CD4-positive, alpha-beta T cell (primary cell): ENCODE data around the gene NTM. TPM values are rescaled to one million over a fixed set of nuclear protein-coding genes. Genes with fewer than 3 reads are reported as not detected.

ENCODE experiments used
- ATAC-seq: fragments of 200-7000 bp; cut with Tn5 transposase; one replicate; pipeline ENCODE4 v1.10.0; 2022; ENCODE audit warnings: mild to moderate bottlenecking; ENCODE audit not compliant: poor library complexity
- CTCF ChIA-PET: fragments of 350-600 bp; sonication (Branson Sonifier 250); formaldehyde crosslinking; loops from one replicate; lab custom pipeline; 2021; ENCODE audit warnings: antibody characterized with exemption, inconsistent platforms; lab: Charles Lee
- POLR2A ChIA-PET: fragments of 350-600 bp; sonication (Branson Sonifier 250); formaldehyde crosslinking; loops from one replicate; lab custom pipeline; 2021; ENCODE audit warnings: antibody characterized with exemption, inconsistent platforms; lab: Charles Lee
- DNase-seq, 14 experiments: peaks; one replicate each; pipeline ENCODE4 v3.0.0-alpha.2; 2013 to 2020; ENCODE audit warnings: mixed read lengths in 2 of 14
- H3K27ac ChIP-seq, 2 donors: one replicate each; pipeline versions ENCODE4 v1.5.1 to v1.7.0; 2013; ENCODE audit warnings: low read length in 2 of 2, low read depth in 1 of 2, mild to moderate bottlenecking in 1 of 2
- H3K27me3 ChIP-seq, 2 experiments: 1 replicate in 1 of 2; 2 replicates in 1 of 2; pipeline versions ENCODE4 v1.6.1 to v1.7.0; 2013; ENCODE audit warnings: low read length in 2 of 2, control low read depth in 1 of 2, mild to moderate bottlenecking in 1 of 2, moderate library complexity in 1 of 2; ENCODE audit not compliant: insufficient read depth in 2 of 2, control insufficient read depth in 1 of 2
- H3K36me3 ChIP-seq: one replicate; pipeline ENCODE4 v1.6.1; 2013; ENCODE audit warnings: low read length, control low read depth; ENCODE audit not compliant: insufficient read depth
- H3K4me1 ChIP-seq: one replicate; pipeline ENCODE4 v1.6.1; 2013; ENCODE audit warnings: low read length, control low read depth; ENCODE audit not compliant: insufficient read depth
- H3K4me3 ChIP-seq: one replicate; pipeline ENCODE4 v1.5.1; 2013; ENCODE audit warnings: mild to moderate bottlenecking, low read length, moderate library complexity
- H3K9me3 ChIP-seq, 2 experiments: 1 replicate in 1 of 2; 2 replicates in 1 of 2; pipeline versions ENCODE4 v1.6.1 to v1.7.0; 2013; ENCODE audit warnings: low read length in 2 of 2, mild to moderate bottlenecking in 2 of 2, control low read depth in 1 of 2, moderate library complexity in 1 of 2; ENCODE audit not compliant: control insufficient read depth in 1 of 2, insufficient read depth in 1 of 2
- H3K27ac Mint-ChIP-seq: one replicate; pipeline ENCODE4 v1.8.0; 2020; ENCODE audit warnings: mixed read lengths
- H3K27me3 Mint-ChIP-seq: one replicate; pipeline ENCODE4 v1.8.0; 2021; ENCODE audit warnings: mixed read lengths
- H3K36me3 Mint-ChIP-seq: one replicate; pipeline ENCODE4 v1.8.0; 2021; ENCODE audit warnings: low read depth, mixed read lengths
- H3K4me1 Mint-ChIP-seq: one replicate; pipeline ENCODE4 v1.8.0; 2021; ENCODE audit warnings: low read depth, mixed read lengths
- H3K4me3 Mint-ChIP-seq: one replicate; pipeline ENCODE4 v1.8.0; 2020; ENCODE audit warnings: mild to moderate bottlenecking, mixed read lengths
- H3K9me3 Mint-ChIP-seq: one replicate; pipeline ENCODE4 v1.8.0; 2020; ENCODE audit warnings: mixed read lengths
- CTCF ChIP-seq: fragments of 200-600 bp; IDR thresholded peaks from one replicate; pipeline ENCODE4 v1.8.0; 2022; ENCODE audit warnings: antibody characterized with exemption, mild to moderate bottlenecking
- intact Hi-C, 2 experiments: fragments of 100-400 bp; cut with DNase I in 1 of 2; cut with micrococcal nuclease in 1 of 2; formaldehyde crosslinking; loops; one replicate each; pipeline versions ENCODE4 v1.15.1 to v1.9.0; 2023 to 2025; cut with DNase I, micrococcal nuclease
- total RNA-seq, 174 experiments: library from RNA in 2 of 174; stranded (reverse) in 2 of 174; gene quantifications; one replicate each; pipeline ENCODE4 v1.2.3 and lab custom pipeline; 2021 to 2026

The NTM gene
- total RNA-seq, 2 experiments from 2014 or later, result not detected

- intact Hi-C loops, result no loop called here
- Histone ChIP-seq H3K27me3 (no peaks in the 10 kb centered on the region), H3K9me3 (peaks cover 0 to 18% of the 10 kb centered on the region in 2 experiments), H3K36me3 (no peaks in the 10 kb centered on the region), H3K4me3 (no peak overlapping the region), H3K4me1 (no peaks in the 10 kb centered on the region), H3K27ac (no peak overlapping the region)
- Mint-ChIP-seq H3K9me3 (no peaks in the 10 kb centered on the region), H3K27ac (no peak overlapping the region), H3K4me3 (no peak overlapping the region), H3K36me3 (no peaks in the 10 kb centered on the region), H3K4me1 (peaks cover 4% of the 10 kb centered on the region), H3K27me3 (no peaks in the 10 kb centered on the region)
- ChIA-PET CTCF (no interaction called here), POLR2A (no interaction called here)
- ATAC-seq, result no peak
- TF ChIP-seq CTCF, result no peak
- no peak for DNase-seq
These were observed 297.2 kb downstream of the NTM start for GRCh38 chr11:131667566-131667965.

- CTCF ChIA-PET, result interaction anchor here (0.6 kb wide), 1 partner anchor 714 kb away, joined by 4 read pairs; no protein-coding TSS in a partner anchor
- Mint-ChIP-seq H3K27me3 (no peaks in the 10 kb centered on the region), H3K9me3 (no peaks in the 10 kb centered on the region), H3K36me3 (no peaks in the 10 kb centered on the region), H3K4me3 (no peak overlapping the region), H3K4me1 (peaks cover 4% of the 10 kb centered on the region), H3K27ac (no peak overlapping the region)
- POLR2A ChIA-PET, result no interaction called here
- intact Hi-C loops, result no loop called here
- H3K27ac ChIP-seq, result no peak overlapping the region
- TF ChIP-seq CTCF, result peak; percentile 46
- no peaks in the 10 kb centered on the region for H3K36me3 ChIP-seq
- H3K27me3 ChIP-seq, result no peaks in the 10 kb centered on the region
- no peak overlapping the region for H3K4me3 ChIP-seq
- no peak for ATAC-seq
- no peaks in the 10 kb centered on the region for H3K4me1 ChIP-seq
- H3K9me3 ChIP-seq, result peaks cover 0 to 12% of the 10 kb centered on the region in 2 experiments
- DNase-seq, result peak in 4 of 14 experiments; percentile 11 to 33 (median 20)
These were observed 298.3 kb downstream of the NTM start for GRCh38 chr11:131668500-131669400.

GRCh38 chr11:131669401-131669780 is 299.0 kb downstream of the NTM start:
- no peak overlapping the region for H3K27ac Mint-ChIP-seq
- DNase-seq (no peak), ATAC-seq (no peak)

More at GRCh38 chr11:131669401-131669780, 299.0 kb downstream of the NTM start:
- intact Hi-C loops, result no loop called here
- ChIA-PET POLR2A (no interaction called here), CTCF (interaction anchor here (0.6 kb wide), 1 partner anchor 714 kb away, joined by 4 read pairs; no protein-coding TSS in a partner anchor)
- H3K27me3 ChIP-seq, result no peaks in the 10 kb centered on the region
- Mint-ChIP-seq H3K36me3 (no peaks in the 10 kb centered on the region), H3K27me3 (no peaks in the 10 kb centered on the region), H3K9me3 (no peaks in the 10 kb centered on the region), H3K4me1 (peaks cover 4% of the 10 kb centered on the region), H3K4me3 (no peak overlapping the region)
- H3K4me1 ChIP-seq, result no peaks in the 10 kb centered on the region
- no peak for TF ChIP-seq CTCF
- H3K9me3 ChIP-seq, result peaks cover 0 to 16% of the 10 kb centered on the region in 2 experiments
- H3K4me3 ChIP-seq, result no peak overlapping the region
- H3K27ac ChIP-seq, result no peak overlapping the region
- H3K36me3 ChIP-seq, result no peaks in the 10 kb centered on the region
